ENCODE results near the gene TTN. TPM values are rescaled to one million over a fixed set of nuclear protein-coding genes. Genes with fewer than 3 reads are reported as not detected.

The TTN gene
- total and polyA plus RNA-seq, 10 of the 15 experiments (the other 5 are each of a cell fraction or from before 2014, with no cell fraction given), result 0.15 to 9.0 (median 1.8) TPM

DNA sequence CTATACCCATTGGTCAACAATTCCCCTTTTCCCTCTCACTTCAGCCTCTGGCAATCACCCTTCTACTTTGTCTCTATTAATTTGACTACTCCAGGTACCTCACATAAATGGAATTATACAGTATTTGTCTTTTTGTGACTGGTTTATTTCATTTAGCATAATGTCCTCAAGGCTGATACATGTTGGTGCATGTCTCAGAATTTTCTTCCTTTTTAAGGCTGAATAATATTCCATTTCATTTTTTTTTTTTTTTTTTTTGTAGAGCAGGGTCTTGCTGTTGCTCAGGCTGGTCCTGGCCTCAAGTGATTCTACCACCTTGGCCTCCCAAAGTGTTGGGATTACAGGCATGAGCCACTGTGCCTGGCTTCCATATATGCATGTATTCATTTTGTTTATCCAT is 330.7 kb downstream of the TTN start:
- no peak overlapping the region for H3K4me3 ChIP-seq
- RAD21 ChIA-PET (ENCODE audit: unreplicated experiment), result no interaction called here
- no peak for DNase-seq (ENCODE audit: low read depth, low spot score)
- no peak overlapping the region for H3K27ac ChIP-seq (ENCODE audit: control insufficient read depth, insufficient read depth)
- no peak for ATAC-seq
- H4K20me1 ChIP-seq (ENCODE audit: control insufficient read depth, insufficient read depth), result no peaks in the 10 kb centered on the region
- H2AFZ ChIP-seq (ENCODE audit: control insufficient read depth, low read depth, low read length), result no peak overlapping the region
- H3K4me1 ChIP-seq (ENCODE audit: control insufficient read depth, insufficient read depth, low read length), result peaks cover 2% of the 10 kb centered on the region; the same call in 1 of the 2 replicates
- H3K27me3 ChIP-seq (replicated peaks in 1 of 2; ENCODE audit: control insufficient read depth in 2 of 2, insufficient read depth in 2 of 2, low read length in 1 of 2), result no peaks in the 10 kb centered on the region
- CTCF ChIA-PET, result no interaction called here
- H3K9ac ChIP-seq (ENCODE audit: control insufficient read depth, insufficient read depth, low read length), result no peak overlapping the region
- TF ChIP-seq, protein P1, sequence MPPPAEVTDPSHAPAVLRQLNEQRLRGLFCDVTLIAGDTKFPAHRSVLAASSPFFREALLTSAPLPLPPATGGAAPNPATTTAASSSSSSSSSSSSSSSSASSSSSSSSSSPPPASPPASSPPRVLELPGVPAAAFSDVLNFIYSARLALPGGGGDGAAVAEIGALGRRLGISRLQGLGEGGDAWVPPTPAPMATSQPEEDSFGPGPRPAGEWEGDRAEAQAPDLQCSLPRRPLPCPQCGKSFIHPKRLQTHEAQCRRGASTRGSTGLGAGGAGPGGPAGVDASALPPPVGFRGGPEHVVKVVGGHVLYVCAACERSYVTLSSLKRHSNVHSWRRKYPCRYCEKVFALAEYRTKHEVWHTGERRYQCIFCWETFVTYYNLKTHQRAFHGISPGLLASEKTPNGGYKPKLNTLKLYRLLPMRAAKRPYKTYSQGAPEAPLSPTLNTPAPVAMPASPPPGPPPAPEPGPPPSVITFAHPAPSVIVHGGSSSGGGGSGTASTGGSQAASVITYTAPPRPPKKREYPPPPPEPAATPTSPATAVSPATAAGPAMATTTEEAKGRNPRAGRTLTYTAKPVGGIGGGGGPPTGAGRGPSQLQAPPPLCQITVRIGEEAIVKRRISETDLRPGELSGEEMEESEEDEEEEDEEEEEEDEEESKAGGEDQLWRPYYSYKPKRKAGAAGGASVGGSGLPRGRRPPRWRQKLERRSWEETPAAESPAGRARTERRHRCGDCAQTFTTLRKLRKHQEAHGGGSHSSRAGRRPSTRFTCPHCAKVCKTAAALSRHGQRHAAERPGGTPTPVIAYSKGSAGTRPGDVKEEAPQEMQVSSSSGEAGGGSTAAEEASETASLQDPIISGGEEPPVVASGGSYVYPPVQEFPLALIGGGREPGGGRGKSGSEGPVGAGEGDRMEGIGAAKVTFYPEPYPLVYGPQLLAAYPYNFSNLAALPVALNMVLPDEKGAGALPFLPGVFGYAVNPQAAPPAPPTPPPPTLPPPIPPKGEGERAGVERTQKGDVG (CRISPR knock-in tag; IDR thresholded peaks at IDR 0.05), result no peak
- TF ChIP-seq, protein P2, sequence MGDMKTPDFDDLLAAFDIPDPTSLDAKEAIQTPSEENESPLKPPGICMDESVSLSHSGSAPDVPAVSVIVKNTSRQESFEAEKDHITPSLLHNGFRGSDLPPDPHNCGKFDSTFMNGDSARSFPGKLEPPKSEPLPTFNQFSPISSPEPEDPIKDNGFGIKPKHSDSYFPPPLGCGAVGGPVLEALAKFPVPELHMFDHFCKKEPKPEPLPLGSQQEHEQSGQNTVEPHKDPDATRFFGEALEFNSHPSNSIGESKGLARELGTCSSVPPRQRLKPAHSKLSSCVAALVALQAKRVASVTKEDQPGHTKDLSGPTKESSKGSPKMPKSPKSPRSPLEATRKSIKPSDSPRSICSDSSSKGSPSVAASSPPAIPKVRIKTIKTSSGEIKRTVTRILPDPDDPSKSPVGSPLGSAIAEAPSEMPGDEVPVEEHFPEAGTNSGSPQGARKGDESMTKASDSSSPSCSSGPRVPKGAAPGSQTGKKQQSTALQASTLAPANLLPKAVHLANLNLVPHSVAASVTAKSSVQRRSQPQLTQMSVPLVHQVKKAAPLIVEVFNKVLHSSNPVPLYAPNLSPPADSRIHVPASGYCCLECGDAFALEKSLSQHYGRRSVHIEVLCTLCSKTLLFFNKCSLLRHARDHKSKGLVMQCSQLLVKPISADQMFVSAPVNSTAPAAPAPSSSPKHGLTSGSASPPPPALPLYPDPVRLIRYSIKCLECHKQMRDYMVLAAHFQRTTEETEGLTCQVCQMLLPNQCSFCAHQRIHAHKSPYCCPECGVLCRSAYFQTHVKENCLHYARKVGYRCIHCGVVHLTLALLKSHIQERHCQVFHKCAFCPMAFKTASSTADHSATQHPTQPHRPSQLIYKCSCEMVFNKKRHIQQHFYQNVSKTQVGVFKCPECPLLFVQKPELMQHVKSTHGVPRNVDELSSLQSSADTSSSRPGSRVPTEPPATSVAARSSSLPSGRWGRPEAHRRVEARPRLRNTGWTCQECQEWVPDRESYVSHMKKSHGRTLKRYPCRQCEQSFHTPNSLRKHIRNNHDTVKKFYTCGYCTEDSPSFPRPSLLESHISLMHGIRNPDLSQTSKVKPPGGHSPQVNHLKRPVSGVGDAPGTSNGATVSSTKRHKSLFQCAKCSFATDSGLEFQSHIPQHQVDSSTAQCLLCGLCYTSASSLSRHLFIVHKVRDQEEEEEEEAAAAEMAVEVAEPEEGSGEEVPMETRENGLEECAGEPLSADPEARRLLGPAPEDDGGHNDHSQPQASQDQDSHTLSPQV (IDR thresholded peaks at IDR 0.05), result no peak
- TF ChIP-seq, protein P3, sequence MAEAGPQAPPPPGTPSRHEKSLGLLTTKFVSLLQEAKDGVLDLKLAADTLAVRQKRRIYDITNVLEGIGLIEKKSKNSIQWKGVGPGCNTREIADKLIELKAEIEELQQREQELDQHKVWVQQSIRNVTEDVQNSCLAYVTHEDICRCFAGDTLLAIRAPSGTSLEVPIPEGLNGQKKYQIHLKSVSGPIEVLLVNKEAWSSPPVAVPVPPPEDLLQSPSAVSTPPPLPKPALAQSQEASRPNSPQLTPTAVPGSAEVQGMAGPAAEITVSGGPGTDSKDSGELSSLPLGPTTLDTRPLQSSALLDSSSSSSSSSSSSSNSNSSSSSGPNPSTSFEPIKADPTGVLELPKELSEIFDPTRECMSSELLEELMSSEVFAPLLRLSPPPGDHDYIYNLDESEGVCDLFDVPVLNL (IDR thresholded peaks at IDR 0.05; ENCODE audit: low read depth, low read length), result no peak
- TF ChIP-seq, protein P4, sequence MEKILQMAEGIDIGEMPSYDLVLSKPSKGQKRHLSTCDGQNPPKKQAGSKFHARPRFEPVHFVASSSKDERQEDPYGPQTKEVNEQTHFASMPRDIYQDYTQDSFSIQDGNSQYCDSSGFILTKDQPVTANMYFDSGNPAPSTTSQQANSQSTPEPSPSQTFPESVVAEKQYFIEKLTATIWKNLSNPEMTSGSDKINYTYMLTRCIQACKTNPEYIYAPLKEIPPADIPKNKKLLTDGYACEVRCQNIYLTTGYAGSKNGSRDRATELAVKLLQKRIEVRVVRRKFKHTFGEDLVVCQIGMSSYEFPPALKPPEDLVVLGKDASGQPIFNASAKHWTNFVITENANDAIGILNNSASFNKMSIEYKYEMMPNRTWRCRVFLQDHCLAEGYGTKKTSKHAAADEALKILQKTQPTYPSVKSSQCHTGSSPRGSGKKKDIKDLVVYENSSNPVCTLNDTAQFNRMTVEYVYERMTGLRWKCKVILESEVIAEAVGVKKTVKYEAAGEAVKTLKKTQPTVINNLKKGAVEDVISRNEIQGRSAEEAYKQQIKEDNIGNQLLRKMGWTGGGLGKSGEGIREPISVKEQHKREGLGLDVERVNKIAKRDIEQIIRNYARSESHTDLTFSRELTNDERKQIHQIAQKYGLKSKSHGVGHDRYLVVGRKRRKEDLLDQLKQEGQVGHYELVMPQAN (conservative IDR thresholded peaks at IDR 0.05), result no peak
- TF ChIP-seq MEF2A (IDR thresholded peaks at IDR 0.05; ENCODE audit: insufficient read depth, low read depth, low read length) (no peak), HCFC1 (IDR thresholded peaks at IDR 0.05; ENCODE audit: low read length) (no peak), RFX5 (IDR thresholded peaks at IDR 0.05; ENCODE audit: low read depth, low read length) (no peak), SIX5 (IDR thresholded peaks at IDR 0.05; ENCODE audit: low read depth, low read length, severe bottlenecking) (no peak), ETV6 (conservative IDR thresholded peaks at IDR 0.05 in 1 of 2, IDR thresholded peaks at IDR 0.05 in 1 of 2; ENCODE audit: borderline replicate concordance in 1 of 2, low read depth in 1 of 2) (no peak), EZH2 (IDR thresholded peaks at IDR 0.05; ENCODE audit: borderline replicate concordance, control insufficient read depth, low read depth, low read length) (no peak), EGR1 (IDR thresholded peaks at IDR 0.05; ENCODE audit: borderline replicate concordance in 1 of 2, low read depth in 2 of 2, low read length in 2 of 2) (no peak), CHD4 (IDR thresholded peaks at IDR 0.05) (no peak), NBN (IDR thresholded peaks at IDR 0.05) (no peak)
- SMC1A ChIA-PET (ENCODE audit: uncharacterized antibody, unreplicated experiment), result no interaction called here
- in situ Hi-C loops (cut with MboI), result no loop called here
- POLR2A ChIA-PET, result interaction anchor here (0.7 to 0.9 kb wide), 2 partner anchors 25 to 69 kb away, joined by 3 read pairs; partner anchors contain the start of genes PJVK and PRKRA
- H3K36me3 ChIP-seq (ENCODE audit: control insufficient read depth in 2 of 2, insufficient read depth in 2 of 2, low read length in 1 of 2), result no peaks in the 10 kb centered on the region
- peaks cover 16% of the 10 kb centered on the region for H3K79me2 ChIP-seq (ENCODE audit: control insufficient read depth, insufficient read depth, low read length)
- no peaks in the 10 kb centered on the region for H3K9me3 ChIP-seq (replicated peaks; ENCODE audit: control insufficient read depth, insufficient read depth, low read length)
- BruUV-seq (replicated peaks), result no TSS peak
- peak overlapping the region; percentile 63; the same call in 1 of the 2 replicates for H3K4me2 ChIP-seq (ENCODE audit: control insufficient read depth, insufficient read depth)
- intact Hi-C loops (cut with micrococcal nuclease; ENCODE audit: unreplicated experiment), result loop anchor here (10.0 kb wide), 1 partner anchor 438 kb away; no protein-coding TSS in a partner anchor
- FAIRE-seq, result no peak

All from GM12878 (cell line).